K562 (cell line): ENCODE data around the gene ATP7B. TPM values are rescaled to one million over a fixed set of nuclear protein-coding genes. Genes with fewer than 3 reads are reported as not detected.

Experiments used
- ATAC-seq: fragments of 200-7000 bp; cut with Tn5 transposase; 3 replicates; pipeline ENCODE4 v1.9.1; 2020; ENCODE audit warnings: moderate library complexity
- BruUV-seq: library from RNA; stranded (reverse); fragments of 400-500 nt; replicated peaks from 2 replicates; lab custom pipeline; 2021; lab: Mats Ljungman, UMichigan
- CTCF ChIA-PET: fragments of 300-600 bp; formaldehyde crosslinking; extraction: SDS; loops from one replicate; lab custom pipeline; 2021; ENCODE audit warnings: low intra/inter-chr PET ratio; lab: Yijun Ruan, JAX
- POLR2A ChIA-PET: fragments of 300-600, 350-650 bp; sonication (Branson Sonifier 250); formaldehyde crosslinking; extraction: SDS; loops from one replicate; lab custom pipeline; 2021; ENCODE audit warnings: antibody characterized with exemption, inconsistent platforms; lab: Yijun Ruan, JAX
- DNase-seq, 4 experiments: peaks; one replicate each; pipeline versions ENCODE4 v3.0.0 to v3.0.0-alpha.2; 2011 to 2018; ENCODE audit warnings: low spot score in 3 of 4, mixed read lengths in 3 of 4; ENCODE audit errors: extremely low read depth in 1 of 4
- FAIRE-seq: peaks from 2 replicates; lab custom pipeline; 2011; peaks lifted over from hg19 to GRCh38; lab: Jason Lieb, UNC
- H2AFZ ChIP-seq: 2 replicates; pipeline ENCODE4 v1.6.0; 2011; ENCODE audit warnings: low read depth, low read length, control low read depth, inconsistent platforms
- H3K27ac ChIP-seq: fragments of 200-600 bp; 3 replicates; pipeline ENCODE4 v1.8.0; 2011; ENCODE audit warnings: low read depth, mild to moderate bottlenecking, control low read depth, inconsistent platforms, low read length, moderate library complexity, mixed read lengths; ENCODE audit errors: extremely low read depth
- H3K27me3 ChIP-seq, 2 experiments: fragments of 300-600 bp in 1 of 2; 2 replicates in 1 of 2; 3 replicates in 1 of 2; pipeline versions ENCODE4 v1.6.0 to v1.8.0; 2011; ENCODE audit warnings: inconsistent platforms in 2 of 2, low read length in 2 of 2, mild to moderate bottlenecking in 1 of 2, mixed read lengths in 1 of 2, moderate library complexity in 1 of 2; ENCODE audit not compliant: control insufficient read depth in 2 of 2, insufficient read depth in 2 of 2
- H3K36me3 ChIP-seq: fragments of 300-600 bp; 3 replicates; pipeline ENCODE4 v1.8.0; 2011; ENCODE audit warnings: mild to moderate bottlenecking, low read length, inconsistent platforms; ENCODE audit not compliant: control insufficient read depth, insufficient read depth
- H3K4me1 ChIP-seq, 2 experiments: fragments of 200-600 bp in 1 of 2; replicated peaks in 1 of 2; 2 replicates in 1 of 2; 3 replicates in 1 of 2; pipeline versions ENCODE4 v1.5.1 to v1.8.0; 2011; ENCODE audit warnings: inconsistent platforms in 2 of 2, low read length in 2 of 2, mild to moderate bottlenecking in 1 of 2, mixed read lengths in 1 of 2, moderate library complexity in 1 of 2; ENCODE audit not compliant: control insufficient read depth in 2 of 2, insufficient read depth in 2 of 2
- H3K4me2 ChIP-seq: 2 replicates; pipeline ENCODE4 v1.6.1; 2011; ENCODE audit warnings: low read length, control low read depth, inconsistent platforms, mixed read lengths; ENCODE audit not compliant: insufficient read depth
- H3K4me3 ChIP-seq: fragments of 200-600 bp; sonication (generic), shearing (Covaris generic); 2 replicates; pipeline ENCODE4 v1.5.1; 2016; ENCODE audit warnings: control low read depth, inconsistent platforms
- H3K79me2 ChIP-seq: fragments of 200-600 bp; 3 replicates; pipeline ENCODE4 v1.8.0; 2011; ENCODE audit warnings: low read length, inconsistent platforms; ENCODE audit not compliant: control insufficient read depth, insufficient read depth
- H3K9ac ChIP-seq, 2 experiments: 2 replicates each; pipeline versions ENCODE4 v1.6.0 to v1.6.1; 2011; ENCODE audit warnings: low read depth in 2 of 2, low read length in 2 of 2, control low read depth in 1 of 2, inconsistent platforms in 1 of 2, mild to moderate bottlenecking in 1 of 2, mixed read lengths in 1 of 2; ENCODE audit not compliant: insufficient read depth in 1 of 2
- H3K9me1 ChIP-seq: one replicate; pipeline ENCODE4 v1.6.0; 2011; ENCODE audit warnings: inconsistent platforms, mild to moderate bottlenecking, low read length, moderate library complexity; ENCODE audit not compliant: control insufficient read depth, insufficient read depth
- H3K9me3 ChIP-seq: replicated peaks from 2 replicates; pipeline ENCODE4 v1.5.1; 2011; ENCODE audit warnings: low read depth, low read length, inconsistent platforms; ENCODE audit not compliant: control insufficient read depth, insufficient read depth
- H4K20me1 ChIP-seq: replicated peaks from 2 replicates; pipeline ENCODE4 v1.6.1; 2011; ENCODE audit warnings: low read length, inconsistent platforms, mixed read lengths; ENCODE audit not compliant: control insufficient read depth, insufficient read depth
- BRD4 ChIP-seq: fragments of 200-600 bp; sonication (generic); IDR thresholded peaks from 2 replicates; pipeline ENCODE4 v1.6.1; 2017; ENCODE audit warnings: inconsistent platforms
- CBFB ChIP-seq: sonication (generic); formaldehyde crosslinking; IDR thresholded peaks from 2 replicates; pipeline ENCODE4 v1.4.0; 2020; ENCODE audit warnings: mild to moderate bottlenecking, missing genetic modification reagents
- CEBPB ChIP-seq: fragments of 450-650 bp; IDR thresholded peaks from 2 replicates; pipeline ENCODE4 v1.6.1; 2016; ENCODE audit warnings: missing genetic modification characterization, missing compliant biosample characterization
- HNRNPL ChIP-seq: fragments of 200-400 bp; formaldehyde crosslinking; IDR thresholded peaks from 2 replicates; pipeline ENCODE4 v1.6.1; 2017; ENCODE audit warnings: low read depth, mild to moderate bottlenecking, low read length
- ZKSCAN1 ChIP-seq: fragments of 150-350 bp; IDR thresholded peaks from 2 replicates; pipeline ENCODE4 v1.6.1; 2016; ENCODE audit warnings: low read depth, low read length
- ZNF76 ChIP-seq: fragments of 250-450 bp; sonication (Bioruptor Pico); IDR thresholded peaks from 2 replicates; pipeline ENCODE4 v1.4.0; 2020; ENCODE audit warnings: mild to moderate bottlenecking, moderate library complexity, borderline replicate concordance
- WGBS: fragments of 100-300 bp; shearing (Covaris generic); methylation state at CpG from one replicate; pipeline ENCODE4 v1.1.6; 2016; ENCODE audit warnings: low coverage, mixed read lengths; ENCODE audit not compliant: insufficient coverage; ENCODE audit errors: missing lambda C conversion rate; 5-methylcytosine and 5-hydroxymethylcytosine counted together
- in situ Hi-C: fragments of 300-500 bp; cut with MboI; formaldehyde crosslinking; loops from 4 replicates; pipeline ENCODE4 v1.15.0; 2018; ENCODE audit warnings: inconsistent platforms, mixed read lengths
- intact Hi-C: fragments of 100-400 bp; cut with micrococcal nuclease; formaldehyde crosslinking; loops from 2 replicates; pipeline ENCODE4 v1.14.2; 2022
- polyA plus RNA-seq, 8 experiments: library from polyadenylated mRNA; depleted of rRNA in 4 of 8; stranded (reverse) in 5 of 8; unstranded in 3 of 8; fragments of >200 nt; fragmentation: Nextera tagmentation in 2 of 8; fragmentation: Illumina TruSeq in 1 of 8; extraction: Ambion mirVana in 2 of 8; extraction: Trizol in 1 of 8; gene quantifications; 2 replicates each; pipeline versions ENCODE4 v1.2.1 to v1.2.3, GENCODE V29; 2011 to 2014; ENCODE audit warnings: inconsistent platforms in 1 of 8, missing spikeins in 1 of 8
- total RNA-seq, 7 experiments: library from RNA; depleted of rRNA in 6 of 7; stranded (reverse); fragments of >200 nt in 6 of 7; fragmentation: Illumina TruSeq in 2 of 7; extraction: Trizol in 2 of 7; gene quantifications; 2 replicates each; pipeline versions ENCODE4 v1.2.1 to v1.2.3, GENCODE V29; 2011 to 2021; ENCODE audit warnings: low replicate concordance in 1 of 7

Gene ATP7B
- total and polyA plus RNA-seq, 9 of the 15 experiments (the other 6 are each of a cell fraction or from before 2014, with no cell fraction given): 1.1 to 20.4 (median 8.5) TPM

DNA sequence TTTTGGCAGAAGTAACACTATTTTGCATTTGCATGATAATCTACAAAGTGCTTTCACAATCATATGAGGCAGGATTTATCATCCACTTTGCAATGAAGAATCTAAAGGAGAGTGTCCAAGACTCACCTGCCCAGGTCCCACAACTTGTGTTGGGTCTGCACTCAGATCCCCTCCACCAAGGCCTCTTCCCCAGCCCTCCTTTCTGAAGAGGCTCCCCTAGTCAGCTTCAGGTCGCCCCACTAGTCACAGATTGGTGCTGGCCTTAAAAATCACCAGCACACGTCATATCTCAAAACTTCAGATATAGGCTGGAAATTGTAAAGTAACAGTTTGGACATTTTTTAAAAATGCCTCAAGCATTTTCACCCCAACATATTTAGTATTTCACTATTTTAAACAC, 17.5 kb downstream of the ATP7B start:
- Histone ChIP-seq H3K9me1 (no peaks in the 10 kb centered on the region), H3K27ac (peak overlapping the region; percentile 72), H3K79me2 (peaks cover 93% of the 10 kb centered on the region), H3K4me1 (peaks cover 28 to 44% of the 10 kb centered on the region in 2 experiments), H3K9ac (peak overlapping the region; percentile 64 to 78; a peak in 3 of 4 replicates), H2AFZ (peak overlapping the region; percentile 44), H4K20me1 (no peaks in the 10 kb centered on the region), H3K36me3 (peaks cover 8% of the 10 kb centered on the region), H3K4me2 (peak overlapping the region; percentile 79), H3K9me3 (no peaks in the 10 kb centered on the region), H3K27me3 (no peaks in the 10 kb centered on the region), H3K4me3 (peak overlapping the region; percentile 30)
- BruUV-seq: no TSS peak
- ChIA-PET CTCF (interaction anchor here (0.7 kb wide), 1 partner anchor 680 kb away, joined by 4 read pairs; no protein-coding TSS in a partner anchor), POLR2A (interaction anchor here (0.6 to 3.0 kb wide), 2 partner anchors 10 to 129 kb away, joined by 3 to 10 read pairs; no protein-coding TSS in a partner anchor)
- FAIRE-seq (peak; percentile 55), ATAC-seq (peak; percentile 44), DNase-seq (peak in 2 of 4 experiments; percentile 22 to 36)
- in situ Hi-C loops: no loop called here
- peak; percentile 48 for TF ChIP-seq CEBPB (tag)
- TF ChIP-seq ZNF76 (CRISPR knock-in tag): no peak
- 0 out of 2 replicates have a peak, but pooled peaks have one; percentile 41 for TF ChIP-seq BRD4
- TF ChIP-seq HNRNPL: no peak
- 0% methylated on average over 2 of the region's 2 CpGs for WGBS
- intact Hi-C loops: loop anchor here (10.0 kb wide), 1 partner anchor 461 kb away; the partner anchor contains the start of genes CKAP2 and VPS36

DNA sequence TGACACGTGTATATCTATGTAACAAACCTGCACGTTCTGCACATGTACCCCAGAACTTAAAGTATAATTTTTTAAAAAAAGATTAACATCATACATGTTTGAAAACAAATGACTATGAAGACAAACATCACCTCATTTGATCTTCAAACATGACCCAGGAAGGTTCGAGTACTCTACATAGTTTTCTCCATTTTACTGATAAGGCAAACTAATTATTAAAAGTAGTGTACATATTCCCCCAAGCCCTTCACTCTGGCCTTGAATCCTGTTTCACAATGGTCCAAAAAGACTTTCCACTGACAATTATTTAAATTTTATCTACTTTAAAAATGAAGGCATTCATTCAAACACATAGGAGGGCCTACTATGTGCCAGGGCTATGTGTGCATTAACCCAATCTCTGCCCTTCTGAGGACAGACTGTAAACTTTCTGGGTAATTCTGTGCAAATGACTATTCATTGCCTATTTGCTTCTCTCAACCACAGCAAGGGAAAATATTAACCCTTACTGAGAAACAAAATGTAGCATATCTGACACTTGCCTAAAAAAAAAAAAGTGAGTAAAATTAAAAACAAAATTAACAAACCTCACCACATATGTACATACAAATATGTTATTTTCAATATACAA, 22.1 kb downstream of the ATP7B start:
- Histone ChIP-seq H3K4me2 (no peak overlapping the region), H3K4me1 (peaks cover 3 to 7% of the 10 kb centered on the region in 2 experiments; a peak in 3 of 5 replicates), H3K27ac (no peak overlapping the region), H3K36me3 (peaks cover 8% of the 10 kb centered on the region; the same call in 2 of the 3 replicates), H3K4me3 (no peak overlapping the region), H3K79me2 (peaks cover 48% of the 10 kb centered on the region), H3K9me3 (no peaks in the 10 kb centered on the region), H2AFZ (no peak overlapping the region), H3K27me3 (no peaks in the 10 kb centered on the region), H3K9me1 (no peaks in the 10 kb centered on the region), H4K20me1 (no peaks in the 10 kb centered on the region), H3K9ac (no peak overlapping the region)
- in situ Hi-C loops (no loop called here), intact Hi-C loops (no loop called here)
- FAIRE-seq (no peak), ATAC-seq (no peak), DNase-seq (no peak)
- ChIA-PET POLR2A (no interaction called here), CTCF (no interaction called here)
- peak; percentile 76 for TF ChIP-seq ZKSCAN1
- TF ChIP-seq CBFB (CRISPR knock-in tag): no peak
- WGBS: 70% methylated on average over 3 of the region's 3 CpGs
- BruUV-seq: no TSS peak
